Iris pigment epithelial cell (primary cell): Measurements from ENCODE around the gene GTSE1.

Source experiments
- DNase-seq: peaks from one replicate; pipeline ENCODE4 v3.0.0-alpha.2; 2011; ENCODE audit warnings: low read depth

Gene GTSE1

DNA sequence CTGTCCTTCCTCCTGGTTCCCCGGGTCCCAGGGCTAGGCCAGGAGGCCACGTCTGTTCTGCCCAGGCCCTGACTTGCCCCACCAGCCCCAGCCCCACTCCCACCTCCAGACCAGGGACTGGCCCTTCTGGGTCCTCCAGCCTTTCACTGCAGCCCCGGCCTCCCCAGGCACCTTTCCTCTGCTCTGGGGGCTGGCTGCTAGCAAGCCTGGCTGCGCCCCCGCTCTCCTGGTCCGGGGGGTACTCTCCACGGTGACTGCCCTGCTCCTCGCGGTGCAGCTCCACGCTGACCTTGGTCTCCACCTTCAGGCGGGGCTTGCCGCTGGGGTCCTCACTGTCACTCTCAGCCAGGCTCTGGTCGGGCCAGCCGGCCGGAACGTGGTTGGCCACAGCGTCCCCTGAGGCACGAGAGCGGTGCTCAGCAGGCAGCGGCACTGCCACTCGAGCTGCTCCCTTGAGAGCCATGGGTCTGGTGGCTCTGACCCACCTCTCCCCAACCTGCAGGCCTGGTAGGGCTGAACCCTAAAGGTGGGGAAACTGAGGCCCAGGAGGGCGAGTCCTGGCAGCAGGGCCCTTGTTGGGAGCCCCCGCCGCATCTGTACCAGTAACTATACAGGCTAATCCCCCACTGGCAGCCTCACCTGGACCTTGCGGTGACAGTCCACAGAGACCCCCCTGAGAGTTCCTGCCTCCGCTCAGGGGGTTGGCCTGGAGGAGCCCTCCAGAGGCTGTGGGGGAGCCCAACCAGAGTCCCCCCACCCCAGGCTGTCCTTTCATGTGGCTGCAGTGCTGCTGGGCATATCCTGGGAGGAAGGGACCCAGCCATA is 67.9 kb downstream of the GTSE1 start:
- DNase-seq, result no peak

DNA sequence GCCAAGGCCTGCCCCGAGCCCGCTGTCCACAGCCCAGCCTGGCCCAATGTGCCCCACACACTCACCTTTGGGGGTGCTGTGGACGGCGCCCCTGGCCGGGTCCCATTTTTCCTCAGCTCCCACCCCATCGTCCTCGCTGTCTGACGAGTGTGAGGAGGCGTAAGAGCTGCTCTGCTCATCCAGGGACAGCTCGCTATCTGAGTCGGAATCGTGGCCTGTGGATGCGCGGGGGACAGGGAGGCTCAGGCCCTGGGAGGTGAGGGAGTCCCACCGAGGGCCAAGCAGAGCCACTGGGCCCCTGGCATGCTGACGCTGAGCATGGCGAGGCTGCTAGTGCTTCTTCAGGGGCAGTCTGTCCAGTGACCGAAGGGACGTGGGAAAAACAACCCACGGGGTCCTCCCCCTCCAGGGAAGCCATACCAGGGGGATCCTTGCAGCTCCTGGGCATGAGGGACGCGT is 68.5 kb downstream of the GTSE1 start:
- DNase-seq, result no peak

DNA sequence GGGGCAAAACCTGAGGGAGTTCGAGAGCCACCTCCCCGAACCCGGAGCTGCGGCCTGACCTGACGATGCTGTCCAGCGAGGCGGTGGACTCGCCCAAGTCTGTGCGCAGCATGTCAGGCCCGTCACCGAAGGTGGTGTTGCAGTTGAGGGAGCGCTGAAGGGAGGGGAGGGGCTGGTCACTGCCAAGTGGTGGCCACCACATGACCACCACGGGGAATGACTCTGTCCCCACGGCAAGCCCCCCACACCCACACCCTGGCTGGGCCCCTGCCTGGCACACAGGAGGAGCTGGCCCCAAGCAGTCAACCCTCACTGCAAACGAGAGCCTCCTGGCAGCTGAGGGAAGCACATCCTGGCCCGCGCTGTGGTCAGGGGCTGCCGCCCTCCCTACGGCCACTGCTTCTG is 69.7 kb downstream of the GTSE1 start:
- no peak for DNase-seq

DNA sequence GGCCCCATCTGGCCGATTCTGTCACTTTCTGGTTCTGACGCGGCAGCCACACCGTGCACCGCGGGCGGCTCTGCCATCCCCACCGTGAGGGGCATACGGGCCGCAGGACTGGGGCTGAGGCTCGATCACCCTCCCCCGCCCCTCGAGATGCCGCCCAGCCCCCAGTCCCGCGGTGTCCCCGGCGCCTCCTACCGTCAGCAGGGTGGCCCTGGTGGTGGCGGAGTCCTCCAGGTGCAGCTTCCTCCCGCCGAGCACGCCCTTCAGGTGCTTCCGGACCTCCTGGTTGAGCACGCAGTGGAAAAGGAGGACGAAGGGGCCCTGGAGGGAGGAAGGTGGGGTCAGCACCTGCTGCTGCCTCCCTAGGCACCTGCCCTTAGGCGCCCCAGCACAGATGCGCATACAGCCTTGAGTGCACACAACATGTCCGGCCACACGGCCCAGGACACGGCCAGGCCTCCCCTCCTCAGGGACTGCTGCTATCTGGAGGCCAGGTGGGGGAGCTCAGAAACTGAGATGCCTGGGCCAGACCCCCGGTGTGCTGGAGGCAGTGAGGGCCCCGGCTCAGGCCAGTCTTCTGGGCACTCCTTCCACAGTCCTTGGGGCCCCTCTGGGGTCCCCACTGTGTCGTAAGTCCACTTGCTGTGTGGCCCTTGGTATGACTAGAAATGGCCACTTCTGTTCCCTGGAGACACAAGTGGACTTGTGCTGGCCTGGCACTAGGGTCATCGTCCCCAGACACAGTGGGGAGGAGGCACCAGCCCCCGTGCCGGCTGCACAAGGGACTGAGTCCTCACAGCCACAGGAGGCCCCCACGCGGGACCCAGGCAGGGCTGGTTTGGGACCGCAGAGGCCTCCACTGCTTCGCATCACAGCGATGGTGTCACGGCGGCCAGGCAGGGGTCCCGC is 70.4 kb downstream of the GTSE1 start:
- no peak for DNase-seq

DNA sequence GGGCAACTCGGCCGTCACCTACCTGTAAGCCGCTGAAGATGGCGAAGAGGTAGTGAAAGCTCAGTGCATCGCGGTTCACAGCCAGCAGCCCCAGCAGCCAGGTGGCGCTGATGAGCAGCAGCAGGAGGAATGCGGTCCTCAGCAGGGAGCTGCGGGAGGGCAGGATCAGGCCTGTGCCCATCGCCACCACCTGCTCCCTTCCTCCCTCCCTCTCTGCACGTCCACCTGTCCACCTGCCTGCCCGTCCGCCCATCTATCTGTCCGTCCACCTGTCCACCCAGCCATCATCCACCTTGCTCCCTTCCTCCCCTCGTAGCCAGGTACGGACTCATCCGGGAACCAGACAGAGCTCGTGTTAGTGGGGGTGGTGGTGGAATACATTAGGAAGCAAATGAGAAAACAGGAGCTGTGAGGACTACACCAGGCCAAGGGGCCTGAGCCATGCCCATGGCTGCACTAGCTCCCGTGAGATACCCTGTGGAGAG is 71.1 kb downstream of the GTSE1 start:
- DNase-seq, result peak; percentile 35

DNA sequence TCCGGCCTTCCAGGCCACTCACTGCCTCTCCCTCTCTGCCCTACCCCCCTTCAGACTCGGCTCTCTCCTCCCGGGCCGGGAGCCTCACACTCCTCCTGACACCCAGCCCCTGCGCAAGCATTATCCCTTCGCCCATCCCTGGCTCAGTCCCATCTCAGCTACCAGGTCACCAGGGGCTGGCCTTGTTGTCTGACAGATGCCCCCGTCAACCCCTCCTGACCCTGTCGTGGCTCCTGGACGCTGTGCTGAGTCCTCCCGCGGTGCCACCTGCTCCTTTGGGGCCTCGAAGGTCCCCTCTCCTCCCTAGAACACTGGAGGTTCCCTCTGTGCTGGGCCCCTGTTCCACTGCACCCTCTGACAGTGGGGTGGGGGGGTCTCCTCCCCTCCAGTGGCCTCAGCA is 71.8 kb downstream of the GTSE1 start:
- DNase-seq, result no peak

DNA sequence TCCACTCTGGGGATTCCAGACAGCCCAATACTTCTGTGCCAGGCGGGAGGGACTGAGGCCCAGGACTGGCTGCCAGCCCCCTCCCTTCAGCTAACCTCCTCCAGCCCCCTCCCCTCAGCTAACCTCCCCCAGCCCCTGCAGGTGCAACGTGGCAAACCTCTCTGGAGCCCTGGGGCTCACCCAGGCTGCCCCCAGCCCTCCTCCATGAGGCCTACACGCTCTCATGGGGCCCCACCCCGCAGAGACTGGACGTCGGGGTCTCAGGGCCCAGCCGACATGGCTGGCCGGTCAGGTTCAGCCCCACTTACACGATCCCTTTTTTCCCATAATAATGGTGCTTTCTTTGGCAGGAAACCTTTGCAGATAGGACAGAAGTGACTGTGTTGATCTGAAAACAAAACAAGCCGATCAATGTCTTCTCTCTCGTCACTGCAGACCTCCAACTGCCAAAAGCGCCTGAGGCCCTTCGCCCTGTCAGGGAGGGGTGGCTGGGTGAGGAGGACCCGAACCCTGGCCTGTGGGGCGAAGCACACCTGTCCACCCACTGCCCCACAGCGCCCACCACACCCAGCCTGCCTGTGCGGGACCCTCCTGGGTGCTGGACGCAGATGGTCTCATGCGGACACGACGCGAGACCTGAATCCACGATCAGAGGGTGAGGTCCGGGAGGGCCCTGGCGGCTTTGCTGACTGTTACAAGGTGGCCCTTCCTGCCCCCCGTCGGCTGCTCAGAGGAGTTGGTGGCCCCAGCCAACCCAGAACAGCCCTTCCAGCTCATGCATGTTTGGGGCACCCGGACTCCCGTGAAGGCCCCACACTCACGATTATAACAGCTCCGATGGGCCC is 72.4 kb downstream of the GTSE1 start:
- DNase-seq, result no peak

DNA sequence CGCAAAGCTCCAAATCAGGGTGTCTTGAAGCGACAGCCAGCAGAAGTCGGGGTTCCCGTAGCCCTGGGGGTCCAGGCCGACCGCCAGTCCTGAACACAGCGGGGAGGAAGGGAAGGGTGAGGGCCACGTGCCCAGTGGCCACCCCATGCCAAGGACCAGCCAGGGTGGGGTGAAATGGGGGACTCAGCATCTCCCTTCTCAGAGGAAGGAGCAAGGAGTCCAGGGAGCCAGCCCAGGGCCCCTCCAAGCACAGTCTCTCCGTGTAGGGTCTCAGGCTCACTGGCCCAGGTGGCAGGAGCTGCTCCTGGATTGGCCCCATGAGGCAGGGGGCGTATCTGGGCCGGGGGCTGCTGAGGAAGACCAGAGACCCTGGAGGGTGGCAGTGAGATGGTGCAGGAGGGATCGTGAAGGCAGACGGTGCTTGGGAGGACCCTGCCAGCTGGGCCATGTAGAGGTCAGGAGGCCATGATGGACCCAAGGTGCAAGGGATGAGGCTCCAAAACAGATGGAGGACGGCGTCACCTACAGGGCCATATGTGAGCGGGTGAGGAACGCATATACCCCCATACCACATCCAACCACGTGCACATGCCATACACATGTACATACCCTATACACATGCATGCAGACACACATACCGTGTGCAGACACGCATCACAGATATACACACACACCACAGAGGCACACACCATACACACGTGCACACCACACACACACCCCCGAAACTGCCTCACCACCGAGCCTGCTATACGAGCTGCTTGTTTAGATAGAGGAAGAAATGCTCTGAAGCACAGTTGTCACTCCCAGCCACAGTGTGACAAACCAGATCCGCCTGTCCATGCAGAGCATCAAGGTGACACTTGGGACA is 73.3 kb downstream of the GTSE1 start:
- no peak for DNase-seq

DNA sequence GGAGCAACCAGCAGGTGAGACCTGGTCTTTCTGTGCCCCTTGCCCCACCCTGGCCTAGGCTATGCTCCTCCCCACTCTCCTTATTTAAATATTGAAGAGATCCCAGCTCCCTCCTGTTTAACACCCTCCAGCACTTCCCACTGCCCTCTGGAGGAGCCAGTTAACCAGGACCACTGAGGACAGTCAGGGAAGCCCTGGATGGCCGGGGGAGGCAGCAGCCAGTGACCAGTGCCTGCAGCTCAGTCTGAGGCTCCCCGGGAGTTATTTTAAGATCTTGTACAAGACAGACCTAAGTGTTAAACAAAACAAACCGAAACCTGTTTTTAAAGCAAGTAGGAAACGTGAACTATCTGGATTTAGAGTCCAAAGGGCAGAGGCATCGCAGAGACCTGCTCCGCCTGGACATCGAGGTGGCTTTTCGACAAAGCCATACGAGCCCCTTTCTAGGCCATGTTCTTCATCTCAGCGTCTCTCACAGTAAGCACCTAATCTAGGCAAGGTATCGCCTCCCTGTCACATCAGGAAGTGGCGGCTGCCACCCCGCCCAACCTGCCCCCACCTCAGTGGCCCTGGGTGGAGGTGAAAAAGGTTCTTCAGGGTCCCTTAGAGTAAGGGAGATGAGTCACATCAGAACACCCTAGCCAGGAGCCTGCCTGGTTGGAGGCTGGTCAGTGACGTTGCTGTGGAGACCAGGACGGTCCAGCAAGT is 74.1 kb downstream of the GTSE1 start:
- DNase-seq, result no peak

DNA sequence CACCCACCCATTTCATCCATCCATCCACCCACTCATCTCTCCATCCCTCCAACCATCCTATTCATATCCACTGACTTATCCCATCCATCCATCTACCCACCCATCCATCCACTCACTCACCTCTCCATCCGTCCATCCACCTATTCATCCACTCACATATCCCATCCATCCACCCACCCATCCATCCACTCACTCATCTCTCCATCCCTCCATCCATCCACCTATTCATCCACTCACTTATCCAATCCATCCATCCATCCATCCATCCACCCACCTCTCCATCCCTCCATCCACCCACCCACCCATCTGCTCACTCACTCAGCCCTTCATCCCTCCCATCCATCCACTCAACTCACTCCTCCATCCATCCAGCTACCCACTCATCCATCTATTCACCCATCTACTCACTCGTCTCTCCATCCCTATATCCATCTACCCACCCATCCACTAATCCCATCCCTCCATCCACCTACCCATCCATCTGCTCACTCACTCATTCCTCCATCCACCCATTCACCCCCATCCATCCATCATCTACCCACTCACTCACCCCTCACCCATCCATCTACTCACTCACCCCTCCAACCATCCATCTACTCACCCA is 75.1 kb downstream of the GTSE1 start:
- no peak for DNase-seq

DNA sequence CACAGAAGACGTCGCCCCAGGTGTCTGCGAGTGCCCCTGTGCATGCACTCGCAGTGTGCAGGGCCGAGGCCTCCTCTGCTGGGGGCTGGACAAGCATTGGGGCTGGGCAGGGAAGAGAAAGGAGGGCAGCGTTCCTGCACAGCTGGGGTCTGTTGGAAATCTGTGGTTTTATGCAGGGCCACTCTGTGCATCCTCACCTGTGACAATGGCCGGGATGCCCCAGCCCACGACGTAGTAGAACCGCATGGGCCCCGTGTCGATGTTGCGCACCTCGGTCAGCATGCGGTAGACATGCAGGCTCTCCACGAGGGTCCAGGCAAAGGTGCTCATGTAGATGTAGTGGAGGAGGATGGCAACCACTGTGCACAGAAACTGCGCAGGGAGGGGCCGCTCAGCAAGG is 76.0 kb downstream of the GTSE1 start:
- no peak for DNase-seq

DNA sequence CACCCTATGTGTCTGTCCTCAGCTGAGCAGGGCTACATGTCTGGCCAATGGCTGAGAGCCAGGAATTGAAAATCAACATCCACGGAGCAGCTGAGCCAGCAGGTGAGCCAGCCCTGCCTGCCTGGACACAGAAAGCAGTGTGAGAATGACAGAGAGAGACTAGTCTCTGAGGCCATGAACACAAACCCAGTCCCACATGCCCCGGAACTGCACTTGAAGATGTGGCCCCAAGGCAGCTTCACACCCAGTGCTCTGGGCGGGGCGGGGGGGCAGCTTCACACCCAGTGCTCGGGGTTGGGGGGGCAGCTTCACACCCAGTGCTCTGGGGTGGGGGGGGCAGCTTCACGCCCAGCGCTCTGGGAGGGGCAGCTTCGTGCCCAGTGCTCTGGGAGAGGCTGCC is 76.5 kb downstream of the GTSE1 start:
- DNase-seq, result no peak

DNA sequence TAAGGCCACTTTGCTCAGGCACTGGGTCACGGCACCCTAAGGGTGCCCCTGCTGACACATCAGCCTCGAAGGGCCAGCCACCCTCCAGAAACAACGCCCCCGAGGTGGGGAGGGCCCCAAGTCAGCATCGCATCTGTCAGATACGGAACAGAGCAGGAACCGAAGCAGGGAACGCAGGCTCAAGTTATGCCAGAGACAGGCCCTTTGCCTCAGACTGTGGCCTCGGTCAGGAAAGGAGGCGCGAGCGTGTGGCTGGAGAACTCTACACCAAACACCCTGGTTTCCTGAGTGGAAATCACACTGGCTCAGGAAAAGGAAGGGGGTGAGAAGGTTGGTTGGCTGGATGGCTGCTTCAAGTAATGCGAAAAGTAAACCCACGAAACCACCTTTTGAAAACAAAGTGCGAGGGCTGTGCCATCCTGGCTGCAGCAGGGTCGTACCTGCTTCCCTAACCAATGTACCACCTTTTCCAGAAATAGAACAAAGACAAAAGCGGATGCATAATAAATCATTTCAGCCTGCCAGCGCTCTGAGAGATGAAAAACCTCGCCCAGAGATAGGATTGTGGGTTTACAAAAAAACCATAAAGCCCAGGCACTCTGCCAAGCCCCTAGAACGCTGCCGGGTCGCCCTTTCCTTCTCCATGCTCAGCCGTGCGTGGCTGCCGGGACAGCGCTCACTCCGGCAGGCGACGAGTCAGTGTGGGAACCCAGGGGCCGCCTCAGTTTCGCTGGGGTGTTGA is 77.4 kb downstream of the GTSE1 start:
- DNase-seq, result no peak

DNA sequence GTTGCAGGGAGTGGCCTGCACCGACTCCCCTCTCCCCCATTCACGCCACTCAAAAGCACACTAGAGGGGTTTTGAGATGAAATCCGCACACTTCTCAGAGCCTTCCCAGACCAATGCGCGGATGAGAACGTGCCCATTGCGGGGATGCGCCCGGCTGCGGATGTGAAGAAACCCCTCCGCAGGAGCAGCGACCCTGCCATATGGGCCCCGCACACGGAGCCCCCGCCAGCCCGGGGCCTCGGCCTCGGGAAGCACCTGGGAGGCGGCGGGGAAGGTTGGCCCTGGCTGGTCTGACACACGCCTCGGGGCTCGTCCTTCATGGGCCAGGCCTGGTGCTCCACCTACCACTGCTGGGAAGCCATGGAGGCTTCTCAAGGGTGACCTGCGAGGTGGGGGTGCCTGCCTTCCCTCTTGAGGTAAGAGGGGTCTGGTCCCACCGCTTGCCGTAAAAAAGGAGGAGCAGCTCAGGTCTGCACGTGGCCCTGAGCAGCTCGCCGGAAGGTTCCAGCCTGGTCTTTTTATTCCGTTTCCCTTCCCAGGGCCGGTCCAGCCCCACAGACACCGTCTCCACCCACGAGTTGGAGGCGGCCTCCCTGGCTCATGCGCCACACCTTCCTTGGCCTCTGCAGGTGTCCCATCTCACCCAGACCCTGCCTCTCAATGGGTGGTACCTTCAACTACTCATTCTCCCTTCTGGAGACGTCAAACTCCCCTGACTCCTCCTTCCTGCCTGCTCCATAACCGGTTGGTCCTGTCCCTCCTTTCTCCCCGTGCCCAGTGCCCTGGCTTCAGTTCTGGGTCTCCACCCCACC is 78.2 kb downstream of the GTSE1 start:
- no peak for DNase-seq

DNA sequence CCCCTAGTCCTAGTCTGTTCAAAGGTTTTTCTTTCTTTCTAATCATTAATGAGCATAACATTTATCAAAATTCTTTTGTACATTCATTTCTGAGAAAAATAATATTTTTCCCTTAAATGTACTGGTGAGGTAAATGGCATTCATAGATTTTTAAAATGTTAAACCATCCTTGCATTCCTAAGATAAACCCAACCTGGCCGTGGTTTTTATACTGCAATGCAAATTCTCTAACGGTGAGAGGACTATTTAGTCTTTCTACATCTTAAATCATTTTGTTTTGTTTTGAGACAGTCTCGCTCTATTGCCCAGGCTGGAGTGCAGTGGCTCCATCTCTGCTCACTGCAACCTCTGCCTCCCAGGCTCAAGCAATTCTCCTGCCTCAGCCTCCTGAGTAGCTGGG is 79.4 kb downstream of the GTSE1 start:
- DNase-seq, result no peak

DNA sequence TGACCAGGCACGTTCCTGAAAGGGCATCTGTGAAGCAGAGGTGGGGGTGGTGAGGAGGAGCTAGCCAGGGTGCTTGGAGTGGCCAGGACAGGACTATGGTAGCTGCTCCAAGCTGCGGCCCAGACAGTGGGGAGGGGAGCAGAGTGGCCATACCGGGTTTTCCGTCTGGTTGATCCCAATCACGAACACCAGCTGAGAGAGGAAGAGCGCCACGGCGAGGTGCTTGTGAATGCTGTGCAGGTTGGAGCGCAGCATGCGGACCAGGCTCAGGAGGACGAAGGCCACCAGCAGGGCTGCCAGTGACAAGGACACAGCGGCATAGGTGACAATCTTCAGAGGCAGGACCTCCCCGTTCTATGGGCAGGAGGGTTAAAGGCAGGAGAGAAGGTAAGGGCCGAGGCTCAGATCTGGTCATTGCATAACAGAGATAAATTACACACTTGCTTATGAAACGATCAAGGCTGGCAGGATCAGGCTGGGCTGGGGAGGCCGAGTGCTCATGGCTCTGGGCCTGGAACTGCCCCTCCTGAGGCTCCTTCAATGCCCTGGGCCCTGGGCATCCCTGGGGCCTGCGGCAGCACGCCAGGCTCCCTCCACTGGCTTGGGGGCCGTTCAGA is 80.3 kb downstream of the GTSE1 start:
- no peak for DNase-seq

DNA sequence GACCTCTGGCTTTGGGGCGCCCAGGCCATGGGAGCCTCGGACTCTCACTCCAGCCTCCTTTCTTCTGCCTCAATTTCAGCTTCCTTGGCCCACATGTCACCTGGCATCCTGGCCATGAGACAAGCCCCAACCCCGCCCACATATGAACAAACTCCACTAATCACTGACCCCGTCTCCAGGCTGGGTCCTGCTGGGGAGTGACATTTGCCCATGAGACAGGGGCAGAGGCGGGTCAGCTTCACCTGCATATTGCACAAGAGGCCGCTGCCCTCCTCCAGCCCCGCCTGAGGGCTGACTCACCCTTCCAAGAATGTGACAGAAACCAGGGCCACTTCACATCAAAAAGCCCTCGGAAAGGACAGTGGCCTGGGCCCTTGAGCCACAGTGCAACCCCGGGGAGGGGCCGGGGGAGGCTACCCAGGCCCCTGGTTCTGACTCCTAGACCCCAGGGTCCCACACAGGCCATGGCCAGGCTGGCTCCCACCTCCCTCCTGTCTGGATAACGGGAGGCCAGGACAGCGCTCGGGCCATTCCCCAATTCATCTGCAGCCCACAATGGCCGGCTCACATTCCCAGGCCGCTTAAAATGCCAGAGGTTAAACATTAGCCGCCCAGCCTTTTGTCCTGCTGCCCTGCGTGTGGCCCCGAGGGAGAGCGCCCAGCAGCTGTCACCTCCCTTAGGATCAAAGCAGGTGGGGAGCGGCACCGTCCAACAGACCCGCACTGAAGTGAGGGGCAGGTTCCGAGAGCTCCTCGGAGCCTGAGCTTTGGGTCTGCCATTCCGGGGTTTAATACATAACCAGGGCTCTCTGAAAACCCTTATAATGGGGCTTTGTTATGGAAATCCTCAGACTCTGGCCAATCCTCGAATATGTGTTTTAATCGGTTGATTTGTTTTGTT is 81.1 kb downstream of the GTSE1 start:
- DNase-seq, result peak; percentile 10
